Stimulated activated CD4-positive, alpha-beta T cell treated with anti-CD3 and anti-CD28 coated beads, Interleukin-1b, Interleukin-23, amount 100 ng/mL, for 1 hour (primary cell): ENCODE data around the gene SUPT4H1.
A peak's percentile ranks its signal among the peaks of the same experiment; 100 is the strongest.

ENCODE experiments used
- DNase-seq, 2 donors: peaks; one replicate each; pipeline ENCODE4 v3.0.0-alpha.2; 2020; ENCODE audit warnings: low read depth in 2 of 2

SUPT4H1 gene

GRCh38 chr17:58329810-58330537 lies 22.0 kb downstream of the SUPT4H1 start:
- DNase-seq: no peak

GRCh38 chr17:58329035-58329809 lies 22.8 kb downstream of the SUPT4H1 start:
- DNase-seq: peak; percentile 70

GRCh38 chr17:58328195-58329034 lies 23.6 kb downstream of the SUPT4H1 start, which contains the start of gene TSPOAP1:
TSS of gene TSPOAP1 (minus strand) at chr17:58328795. CDS start at chr17:58327920, 875 bp downstream.
- DNase-seq: peak; percentile 70 to 72

- no peak for DNase-seq
Measured at GRCh38 chr17:58327363-58328194, 24.4 kb downstream of the SUPT4H1 start.

GRCh38 chr17:58326609-58327362 lies 25.2 kb downstream of the SUPT4H1 start:
- DNase-seq: no peak

GRCh38 chr17:58325976-58326468 lies 26.0 kb downstream of the SUPT4H1 start:
- DNase-seq: no peak

GRCh38 chr17:58325289-58325726 lies 26.7 kb downstream of the SUPT4H1 start:
- no peak for DNase-seq

GRCh38 chr17:58324409-58325288 lies 27.4 kb downstream of the SUPT4H1 start:
- no peak for DNase-seq

GRCh38 chr17:58324056-58324408 lies 28.0 kb downstream of the SUPT4H1 start:
- DNase-seq: no peak

GRCh38 chr17:58323366-58324055 lies 28.5 kb downstream of the SUPT4H1 start:
- DNase-seq: no peak

- DNase-seq: no peak
Measured at GRCh38 chr17:58322581-58323185, 29.3 kb downstream of the SUPT4H1 start.

- DNase-seq: no peak
Measured at GRCh38 chr17:58321571-58322525, 30.2 kb downstream of the SUPT4H1 start.

GRCh38 chr17:58320570-58321323 lies 31.3 kb downstream of the SUPT4H1 start:
- DNase-seq: no peak

- no peak for DNase-seq
Measured at GRCh38 chr17:58320163-58320558, 31.8 kb downstream of the SUPT4H1 start.

GRCh38 chr17:58319173-58320162 lies 32.5 kb downstream of the SUPT4H1 start:
- DNase-seq: no peak
